ENCODE measurements around the gene EME2.

GRCh38 chr16:1765826-1766225 is 6.8 kb upstream of the EME2 start:
- TF ChIP-seq CREB5 (CRISPR knock-in tag; IDR thresholded peaks at IDR 0.05; ENCODE audit: low read depth) (no peak), ZNF70 (CRISPR knock-in tag; IDR thresholded peaks at IDR 0.05) (no peak)

Data from SK-N-SH treated with all-trans-retinoic acid at 6 μM for 48 hours (cell line).